AG09309 (cell line): ENCODE measurements around the gene PTPRG.

Experiments
- DNase-seq: peaks from one replicate; pipeline ENCODE4 v3.0.0-alpha.2; 2010; ENCODE audit warnings: low read depth
- H3K4me3 ChIP-seq: 2 replicates; pipeline ENCODE4 v1.5.1; 2011; ENCODE audit warnings: mild to moderate bottlenecking, low read depth, low read length, moderate library complexity; ENCODE audit not compliant: control insufficient read depth
- TF ChIP-seq, protein P1 (sequence below): IDR thresholded peaks from 2 replicates; pipeline ENCODE4 v1.5.1; 2011; ENCODE audit warnings: mild to moderate bottlenecking, low read depth, low read length, inconsistent platforms; ENCODE audit not compliant: insufficient read depth, control insufficient read depth; ENCODE audit errors: missing control alignments

Gene PTPRG

DNA sequence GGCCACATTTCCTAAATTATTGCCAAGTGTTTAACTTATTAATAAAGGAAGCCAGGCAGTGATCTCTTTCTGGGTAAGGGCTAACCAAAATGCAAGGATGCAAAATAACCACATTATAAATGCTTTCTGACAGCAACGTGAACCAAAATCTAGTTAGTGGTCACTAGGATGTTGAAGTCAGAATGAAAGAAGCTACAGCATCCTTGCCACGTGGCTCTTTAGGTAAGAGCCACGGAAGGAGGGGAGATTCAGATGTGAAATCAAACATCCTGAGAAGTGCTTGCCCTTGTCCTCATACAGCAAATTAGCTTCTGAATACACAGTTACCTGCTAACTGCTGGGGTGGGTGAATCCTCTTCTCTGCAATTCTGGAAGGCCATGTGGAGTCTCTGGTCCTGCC is 565.7 kb downstream of the PTPRG start:
- H3K4me3 ChIP-seq = no peak overlapping the region
- TF ChIP-seq, protein P1, sequence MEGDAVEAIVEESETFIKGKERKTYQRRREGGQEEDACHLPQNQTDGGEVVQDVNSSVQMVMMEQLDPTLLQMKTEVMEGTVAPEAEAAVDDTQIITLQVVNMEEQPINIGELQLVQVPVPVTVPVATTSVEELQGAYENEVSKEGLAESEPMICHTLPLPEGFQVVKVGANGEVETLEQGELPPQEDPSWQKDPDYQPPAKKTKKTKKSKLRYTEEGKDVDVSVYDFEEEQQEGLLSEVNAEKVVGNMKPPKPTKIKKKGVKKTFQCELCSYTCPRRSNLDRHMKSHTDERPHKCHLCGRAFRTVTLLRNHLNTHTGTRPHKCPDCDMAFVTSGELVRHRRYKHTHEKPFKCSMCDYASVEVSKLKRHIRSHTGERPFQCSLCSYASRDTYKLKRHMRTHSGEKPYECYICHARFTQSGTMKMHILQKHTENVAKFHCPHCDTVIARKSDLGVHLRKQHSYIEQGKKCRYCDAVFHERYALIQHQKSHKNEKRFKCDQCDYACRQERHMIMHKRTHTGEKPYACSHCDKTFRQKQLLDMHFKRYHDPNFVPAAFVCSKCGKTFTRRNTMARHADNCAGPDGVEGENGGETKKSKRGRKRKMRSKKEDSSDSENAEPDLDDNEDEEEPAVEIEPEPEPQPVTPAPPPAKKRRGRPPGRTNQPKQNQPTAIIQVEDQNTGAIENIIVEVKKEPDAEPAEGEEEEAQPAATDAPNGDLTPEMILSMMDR = no peak
- no peak for DNase-seq

DNA sequence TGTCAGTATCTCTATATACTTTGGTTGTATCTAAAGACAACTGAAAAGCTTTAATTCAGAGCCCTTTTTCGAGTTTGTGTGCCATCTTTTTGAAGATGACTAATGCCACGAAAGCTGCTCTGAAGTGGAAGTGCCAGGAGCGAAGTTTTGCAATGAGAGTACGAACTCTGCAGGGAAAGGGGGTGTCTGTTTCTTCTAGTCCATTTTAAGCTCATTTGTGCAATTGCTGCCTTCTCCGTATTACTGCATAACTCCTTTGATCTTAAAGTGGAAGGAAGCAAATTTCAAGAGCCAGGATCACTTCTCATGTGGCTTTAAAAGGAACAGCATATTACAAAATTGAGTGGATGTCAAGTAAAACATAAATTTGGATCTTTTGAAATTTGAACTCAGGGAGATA is 566.7 kb downstream of the PTPRG start:
- no peak overlapping the region for H3K4me3 ChIP-seq
- peak; percentile 18 for DNase-seq
- TF ChIP-seq, protein P1 = no peak

DNA sequence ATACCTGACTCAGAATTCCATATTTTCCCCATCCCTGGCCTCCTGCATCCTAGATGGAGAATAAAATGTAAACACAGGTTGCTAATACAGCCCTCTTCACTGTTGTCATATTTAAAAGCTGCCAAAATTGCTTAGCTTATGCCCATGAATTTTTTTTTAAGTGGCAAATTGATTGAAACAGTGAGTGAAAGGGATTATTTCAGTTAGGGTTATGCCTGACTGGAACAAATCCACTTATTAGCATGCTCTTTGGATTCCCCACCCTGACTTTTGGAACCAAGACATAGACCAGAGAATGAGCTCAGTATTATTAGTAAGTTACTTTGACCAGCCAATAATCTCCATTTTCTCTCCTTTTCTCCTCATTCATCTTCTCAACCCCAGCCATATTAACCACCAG is 567.3 kb downstream of the PTPRG start:
- TF ChIP-seq, protein P1 = no peak
- DNase-seq = no peak
- no peak overlapping the region for H3K4me3 ChIP-seq

DNA sequence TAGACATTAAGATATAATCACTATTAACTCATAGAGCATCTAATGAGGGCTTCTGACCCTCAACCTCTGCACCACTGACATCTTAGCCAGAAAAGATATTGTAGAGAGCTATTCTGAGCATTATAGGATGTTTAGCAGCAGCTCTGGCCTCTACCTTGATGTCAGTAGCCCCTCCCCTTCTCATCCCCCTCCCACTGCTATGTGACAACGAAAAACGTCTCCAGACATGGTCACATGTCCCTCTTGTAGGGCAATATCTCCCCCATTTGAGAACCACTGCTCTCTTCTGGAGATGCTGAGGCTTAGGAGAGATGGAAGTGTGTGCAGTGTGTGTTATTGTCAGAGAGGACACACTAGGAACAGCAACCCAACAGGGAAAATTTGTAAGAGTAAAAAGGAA is 569.7 kb downstream of the PTPRG start:
- TF ChIP-seq, protein P1 = no peak
- no peak overlapping the region for H3K4me3 ChIP-seq
- no peak for DNase-seq

DNA sequence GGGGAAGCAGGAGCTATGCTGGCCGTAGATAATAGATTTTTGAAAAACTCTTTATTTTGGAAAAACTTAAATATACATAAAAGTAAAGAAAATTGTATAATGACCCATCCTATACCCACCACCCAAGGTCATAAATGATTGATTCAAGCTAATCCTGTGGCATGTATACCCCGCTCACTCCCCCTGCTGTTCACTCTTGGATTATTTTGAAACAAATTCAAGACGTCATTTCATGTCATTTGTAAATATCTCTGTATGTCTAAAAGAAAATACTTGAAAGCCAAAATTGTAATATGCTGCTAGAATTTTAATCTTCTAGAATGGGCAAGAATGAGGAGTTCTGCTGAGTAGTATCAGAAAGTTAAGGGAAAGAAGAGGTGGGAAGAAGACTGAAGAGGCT is 570.2 kb downstream of the PTPRG start:
- TF ChIP-seq, protein P1 = peak; percentile 51
- no peak overlapping the region for H3K4me3 ChIP-seq
- DNase-seq = no peak

DNA sequence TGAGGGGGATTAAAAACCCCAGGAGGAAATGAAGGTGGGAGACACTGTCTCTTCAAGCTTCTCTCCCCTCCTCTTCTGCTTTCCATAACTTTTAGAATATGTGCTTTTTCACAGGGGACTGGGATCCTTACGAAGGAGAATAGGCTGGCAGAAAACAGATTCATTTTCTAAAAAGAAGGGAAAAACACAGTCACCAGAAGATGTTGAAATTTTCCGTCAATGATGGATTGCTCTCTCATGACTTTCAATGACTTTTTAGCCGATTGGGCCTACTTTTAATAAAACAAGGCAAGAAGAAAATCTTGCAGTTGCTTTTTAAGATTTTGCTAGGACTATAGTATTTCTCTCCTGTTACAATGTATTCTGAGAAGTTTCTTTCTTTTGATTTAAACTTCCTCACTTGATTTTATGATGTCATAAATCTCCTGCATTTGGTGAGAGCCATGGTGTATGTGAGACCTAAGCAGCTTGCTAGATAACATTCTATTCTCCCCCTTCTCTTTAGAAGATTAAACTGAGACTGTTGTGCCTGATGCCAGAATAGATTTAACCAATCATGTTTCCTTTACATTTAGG is 570.7 kb downstream of the PTPRG start:
- DNase-seq = no peak
- TF ChIP-seq, protein P1 = no peak
- no peak overlapping the region for H3K4me3 ChIP-seq

DNA sequence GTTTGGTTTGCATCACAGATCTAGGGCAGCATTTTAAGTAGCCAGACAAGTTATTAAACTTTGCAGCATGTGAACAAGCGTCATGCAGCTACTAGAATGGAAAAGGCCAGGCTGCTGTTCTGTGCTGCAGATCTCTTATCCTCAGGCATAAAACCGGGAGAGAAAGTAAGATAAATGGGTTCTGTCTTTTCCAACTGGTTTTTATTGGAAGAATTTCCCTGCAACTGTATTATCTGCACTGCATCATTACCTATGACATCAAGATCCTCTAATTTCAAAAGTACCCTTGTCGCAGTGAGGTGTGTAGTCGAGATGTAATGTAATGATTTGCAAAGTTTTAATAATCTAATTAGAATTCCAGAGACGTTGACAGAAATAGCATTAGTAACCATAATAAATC is 571.6 kb downstream of the PTPRG start:
- DNase-seq = no peak
- TF ChIP-seq, protein P1 = no peak
- H3K4me3 ChIP-seq = no peak overlapping the region
